Choroid plexus epithelial cell (primary cell): ENCODE measurements around the gene ERC2.

Experiments used
- DNase-seq: peaks from one replicate; pipeline ENCODE4 v3.0.0-alpha.2; 2010; ENCODE audit warnings: low read depth
- H3K4me3 ChIP-seq: 2 replicates; pipeline ENCODE4 v1.5.1; 2011; ENCODE audit warnings: low read depth, mild to moderate bottlenecking, control low read depth, low read length, moderate library complexity
- CTCF ChIP-seq: conservative IDR thresholded peaks from 2 replicates; pipeline ENCODE4 v1.5.1; 2011; ENCODE audit warnings: low read depth, mild to moderate bottlenecking, control low read depth, inconsistent platforms, low read length, moderate library complexity

Gene ERC2

DNA sequence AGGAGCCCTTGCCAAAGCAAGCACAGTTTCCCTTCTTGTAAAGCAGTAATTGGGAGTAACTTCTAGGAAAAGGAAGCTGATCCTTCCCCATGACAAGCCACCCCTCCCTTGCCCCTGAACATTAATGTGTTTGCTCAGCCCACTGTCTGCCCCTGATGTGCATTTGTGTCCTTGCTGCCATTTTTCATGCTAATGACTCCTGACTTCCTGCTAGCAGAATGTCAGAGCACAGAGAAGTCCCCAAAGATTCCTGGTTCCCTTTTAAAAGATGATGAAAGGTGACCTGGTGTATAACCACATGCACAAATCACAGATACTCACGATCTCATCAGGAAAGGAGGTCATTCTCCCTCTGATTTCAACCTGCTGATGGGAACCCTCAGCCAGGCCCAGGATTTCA is 936.9 kb downstream of the ERC2 start:
- TF ChIP-seq CTCF = no peak
- H3K4me3 ChIP-seq = no peak overlapping the region
- no peak for DNase-seq

- no peak overlapping the region for H3K4me3 ChIP-seq
- no peak for DNase-seq
- no peak for TF ChIP-seq CTCF
Observed at GRCh38 chr3:55527361-55527760, 940.9 kb downstream of the ERC2 start.

DNA sequence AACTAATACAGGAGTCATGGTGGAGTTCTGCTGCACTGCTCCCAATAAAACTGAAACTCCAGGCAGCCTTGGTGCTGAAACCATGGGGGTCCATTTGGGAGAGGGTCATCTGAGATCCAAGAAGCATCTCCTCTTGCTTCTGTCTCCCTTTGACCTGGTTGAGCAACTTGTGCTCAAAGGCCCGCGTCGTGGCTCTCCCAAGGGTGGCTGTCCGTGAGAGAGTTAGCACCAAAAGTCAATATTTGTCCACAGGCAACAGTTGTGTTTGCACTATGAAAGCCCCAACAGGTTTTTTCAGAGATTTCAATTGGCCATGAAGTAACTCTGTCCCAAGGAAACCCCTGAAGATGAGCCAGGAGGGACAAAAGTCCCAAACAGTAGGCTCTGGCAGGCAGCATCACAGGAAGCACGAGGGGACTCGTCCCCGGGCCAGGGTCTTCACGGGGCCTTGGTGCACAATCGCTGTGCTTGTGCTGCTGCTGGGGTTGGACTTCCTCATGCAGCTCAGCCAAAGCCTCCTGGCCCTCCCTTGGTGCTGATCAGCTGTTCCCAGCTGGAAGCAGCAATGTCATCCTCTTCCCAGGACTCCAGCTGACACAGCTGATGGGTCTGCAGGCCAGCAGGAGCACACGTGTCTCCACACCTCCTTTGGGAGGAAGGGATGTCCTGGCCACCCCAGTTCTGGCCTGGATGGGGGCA is 941.8 kb downstream of the ERC2 start:
- TF ChIP-seq CTCF = no peak
- H3K4me3 ChIP-seq = no peak overlapping the region
- DNase-seq = no peak

DNA sequence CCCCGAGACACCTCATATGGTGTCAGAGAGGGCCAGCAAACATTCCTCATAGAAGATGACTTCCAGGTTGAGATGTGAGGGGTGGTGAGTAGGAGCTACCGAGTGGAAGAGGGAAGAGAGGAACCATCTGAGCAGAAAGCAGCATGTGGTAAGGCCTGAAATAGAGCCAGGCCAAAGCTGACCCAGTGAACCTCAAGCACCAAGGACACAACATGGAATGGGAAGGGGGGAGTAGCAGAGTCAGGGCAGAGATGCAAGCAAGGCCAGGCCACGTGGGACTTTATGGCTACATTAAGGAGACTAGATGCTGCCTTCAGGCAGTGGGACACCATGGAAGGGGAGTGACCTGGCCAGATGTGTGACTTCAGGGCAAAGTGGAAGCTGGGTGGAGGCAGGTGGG is 942.8 kb downstream of the ERC2 start:
- no peak for TF ChIP-seq CTCF
- no peak overlapping the region for H3K4me3 ChIP-seq
- no peak for DNase-seq

DNA sequence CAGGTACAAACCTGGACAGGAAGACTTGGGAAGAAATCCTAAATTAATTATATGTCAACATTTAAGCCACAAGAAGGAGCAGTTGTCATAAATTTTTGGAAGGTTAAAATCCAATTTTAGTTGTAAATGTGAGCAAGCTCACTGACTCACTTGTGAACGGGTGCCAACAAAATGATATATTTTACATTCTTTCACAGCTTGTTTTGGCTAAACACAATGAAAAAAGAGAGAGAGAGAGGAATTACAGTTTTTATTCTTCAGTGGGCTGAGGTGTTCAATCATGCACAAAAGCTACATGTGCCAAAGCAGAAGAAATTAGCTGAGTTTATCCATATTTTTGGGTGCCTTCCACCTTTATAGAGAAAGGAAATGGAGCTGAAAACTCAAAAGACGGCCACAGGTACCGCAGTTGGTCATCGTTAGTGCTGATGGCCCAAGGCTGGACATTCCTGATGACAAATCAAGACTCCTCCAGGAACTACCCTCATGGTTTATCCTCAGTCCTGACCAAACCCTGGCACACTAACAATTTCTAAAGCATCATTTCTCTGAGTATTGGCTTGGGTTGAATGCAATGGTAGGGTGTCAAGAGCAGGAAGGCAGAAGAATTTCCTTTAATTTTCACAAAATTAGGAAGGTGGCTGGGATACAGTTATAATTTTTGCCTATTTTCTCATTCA is 943.6 kb downstream of the ERC2 start:
- peak; percentile 74 for DNase-seq
- H3K4me3 ChIP-seq = no peak overlapping the region
- TF ChIP-seq CTCF = no peak

DNA sequence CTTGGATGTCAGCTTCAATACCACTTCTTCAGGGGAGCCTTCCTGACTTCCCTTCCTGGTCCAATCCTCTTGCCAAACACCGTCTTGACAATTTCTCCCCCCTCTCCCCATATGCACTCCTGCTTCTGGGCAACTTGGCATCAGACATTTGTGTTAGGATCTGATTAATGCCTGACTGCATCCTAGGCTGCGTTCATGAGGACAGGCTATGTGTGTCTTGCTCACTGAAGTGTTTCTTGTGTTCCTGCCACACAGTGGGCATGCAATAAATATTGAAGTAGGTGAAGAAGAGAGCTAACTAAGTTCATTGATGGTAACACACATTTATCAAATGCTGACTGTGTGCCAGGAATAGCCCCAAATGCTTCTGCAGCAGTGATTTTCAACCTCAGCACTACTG is 944.8 kb downstream of the ERC2 start:
- no peak for DNase-seq
- H3K4me3 ChIP-seq = no peak overlapping the region
- no peak for TF ChIP-seq CTCF
